ENCODE results near the gene ADI1.
"Not testable (repeated sequence)": the region's sequence is repeated elsewhere in the genome, so short reads cannot be mapped to it uniquely, and the experiment has no call there.

ADI1 gene

DNA sequence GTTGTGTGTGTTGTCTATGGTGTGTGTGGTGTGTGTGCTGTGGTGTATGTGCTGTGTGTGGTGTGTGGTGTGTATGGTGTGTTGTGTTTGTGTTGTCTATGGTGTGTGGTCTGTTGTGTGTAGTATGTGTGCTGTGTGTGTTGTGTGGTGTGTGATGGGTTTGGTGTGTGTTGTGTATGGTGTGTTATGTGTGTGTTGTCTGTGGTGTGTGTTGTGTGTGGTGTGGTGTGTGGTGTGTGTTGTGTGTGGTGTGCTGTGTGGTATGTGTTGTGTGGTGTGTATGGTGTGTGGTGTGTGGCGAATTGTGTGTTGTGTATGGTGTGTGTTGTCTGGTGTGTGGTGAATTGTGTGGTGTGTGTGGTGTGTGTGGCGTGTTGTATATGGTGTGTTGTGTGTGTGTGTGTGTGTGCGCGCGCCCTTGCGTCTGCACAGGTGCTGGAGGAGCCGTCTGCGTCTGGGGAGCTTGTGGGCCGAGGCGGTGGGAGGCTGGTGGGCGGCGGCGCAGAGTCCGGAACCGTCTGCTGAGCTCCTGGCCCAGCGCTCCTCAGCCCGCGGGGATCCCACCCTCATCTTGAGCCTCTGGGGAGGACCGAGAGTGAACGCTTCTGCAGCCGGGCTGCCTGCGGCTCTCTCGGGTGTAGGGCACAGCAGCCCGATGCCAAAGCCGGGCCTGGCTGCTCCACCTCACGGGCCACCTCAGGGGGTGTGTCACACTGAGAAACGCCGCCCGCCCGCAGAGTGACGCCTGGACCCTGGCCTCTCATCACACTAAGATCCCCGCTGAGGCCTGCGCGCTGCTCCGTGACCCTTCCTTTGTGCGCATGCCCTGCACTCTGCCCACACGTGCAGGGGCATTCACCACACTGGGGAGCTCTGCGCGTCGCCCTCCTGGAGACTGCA lies 8.8 kb upstream of the ADI1 start:
- DNase-seq: no peak

DNA sequence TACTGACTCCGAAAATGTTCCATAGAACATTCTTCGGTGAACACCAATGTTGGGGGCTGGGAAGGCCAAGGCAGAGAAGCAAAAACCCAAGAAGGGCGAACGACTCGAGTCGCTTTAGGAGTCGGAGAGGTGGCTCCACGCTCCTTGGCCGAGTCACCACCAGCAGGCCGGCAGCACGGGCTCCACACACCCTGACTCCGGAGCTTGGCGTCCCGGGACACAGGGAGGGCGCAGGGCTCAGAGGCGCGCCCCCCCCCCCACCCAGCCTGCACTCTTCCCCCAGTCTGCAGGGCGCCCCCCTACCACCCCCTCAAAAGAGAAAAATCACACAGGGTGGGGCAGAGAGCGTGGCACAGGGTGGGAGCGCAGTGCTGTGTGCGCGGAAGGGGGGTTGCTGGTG lies 7.5 kb upstream of the ADI1 start:
- no peak for DNase-seq

DNA sequence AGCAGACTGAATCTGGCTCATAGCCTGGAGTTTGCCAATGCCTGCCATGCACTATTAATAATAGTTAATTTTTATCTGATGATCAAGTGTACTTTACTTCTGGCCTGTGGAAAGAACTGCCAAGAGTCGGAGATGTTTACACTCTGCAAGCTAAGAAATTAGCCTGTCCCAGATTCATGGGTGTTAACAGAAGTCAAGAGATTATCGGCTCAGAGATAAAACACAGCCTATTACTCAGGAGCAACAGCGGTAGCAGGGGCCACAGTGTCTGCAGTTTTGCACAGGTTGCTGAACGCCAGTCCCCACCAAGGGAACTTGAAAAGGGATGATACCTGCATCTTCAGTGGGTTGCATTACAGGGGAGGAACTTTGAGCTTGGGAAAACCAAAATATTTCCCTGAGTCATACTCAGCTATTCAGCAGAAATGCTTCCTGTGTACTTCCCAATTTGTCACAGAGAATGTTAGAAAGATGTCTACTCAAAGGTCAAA lies 4.3 kb upstream of the ADI1 start:
- no peak for DNase-seq

DNA sequence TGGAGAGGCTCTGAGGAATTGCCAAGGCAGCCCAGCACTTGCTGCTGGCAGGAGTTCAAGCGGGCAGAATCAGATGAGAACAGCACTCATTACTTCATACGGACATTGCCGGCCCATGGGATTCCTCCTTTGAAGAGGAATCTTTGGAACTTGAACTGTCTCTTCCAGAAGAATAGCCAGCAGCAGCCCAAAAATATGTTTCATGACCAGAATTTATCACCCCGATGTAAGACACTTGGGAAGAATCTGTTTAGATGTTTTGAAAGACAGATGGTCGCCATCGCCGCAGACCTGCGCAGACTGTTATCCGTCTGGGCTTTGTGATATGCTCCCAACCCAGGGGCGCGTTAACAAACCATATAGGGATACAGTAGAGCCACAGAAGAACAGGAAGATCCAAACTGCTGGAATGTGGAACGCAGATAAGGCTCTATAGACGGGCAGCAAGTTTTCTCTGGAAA lies 3.7 kb upstream of the ADI1 start:
- no peak for DNase-seq

DNA sequence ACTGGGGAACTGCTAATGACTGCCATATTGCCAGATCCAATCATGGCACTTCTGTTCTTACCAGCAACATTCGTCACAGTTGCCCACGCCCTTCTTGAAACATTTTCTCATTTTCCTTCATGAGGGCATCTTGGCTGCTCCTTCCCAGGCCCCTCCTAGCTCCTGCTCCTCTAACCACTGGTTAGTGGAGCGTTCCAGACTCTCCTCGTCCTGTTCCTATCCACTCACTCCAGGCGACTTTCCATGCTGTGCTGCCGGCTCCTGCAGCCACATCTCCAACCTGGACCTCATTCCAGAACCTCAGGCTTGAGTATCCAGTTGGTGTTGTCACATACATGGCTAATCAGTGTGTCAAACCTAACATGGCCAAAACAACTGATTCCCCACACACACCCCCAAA lies 1.3 kb upstream of the ADI1 start:
- DNase-seq: no peak

DNA sequence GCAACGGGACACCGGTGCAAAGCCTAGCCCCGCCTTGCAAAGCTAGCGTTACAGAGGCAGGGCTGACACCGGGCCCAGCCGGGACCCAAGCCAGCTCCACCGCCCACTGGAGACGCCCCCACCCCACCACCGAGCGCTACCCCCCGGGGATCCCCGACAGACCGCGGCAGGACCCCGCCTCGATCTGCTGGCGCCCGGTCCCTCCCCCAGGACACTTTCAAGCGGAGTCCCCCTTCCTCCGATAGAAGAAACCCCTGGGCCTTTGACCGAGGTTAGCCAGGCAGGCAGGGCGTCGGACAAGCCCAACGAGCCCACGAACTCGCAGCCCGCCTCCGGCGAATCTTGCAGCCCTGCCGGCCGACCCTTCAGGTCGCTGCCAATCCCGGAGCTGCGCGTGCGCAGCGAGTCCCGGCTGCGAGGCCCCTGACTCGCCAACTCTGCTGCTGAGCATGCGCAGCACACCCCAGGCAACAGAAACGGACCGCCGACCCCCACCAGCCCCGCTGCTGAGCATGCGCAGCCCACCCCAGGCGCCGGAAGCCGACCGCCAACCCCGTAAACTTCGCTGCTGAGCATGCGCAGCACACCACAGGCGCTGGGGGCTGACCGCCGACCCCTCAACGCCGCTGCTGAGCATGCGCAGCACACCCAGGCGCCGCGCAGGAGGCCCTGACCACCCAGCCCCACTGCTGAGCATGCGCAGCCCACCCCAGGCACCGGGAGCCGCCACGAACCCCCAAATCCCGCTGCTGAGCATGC lies 656 bp downstream of the ADI1 start:
- DNase-seq: peak; percentile 92

DNA sequence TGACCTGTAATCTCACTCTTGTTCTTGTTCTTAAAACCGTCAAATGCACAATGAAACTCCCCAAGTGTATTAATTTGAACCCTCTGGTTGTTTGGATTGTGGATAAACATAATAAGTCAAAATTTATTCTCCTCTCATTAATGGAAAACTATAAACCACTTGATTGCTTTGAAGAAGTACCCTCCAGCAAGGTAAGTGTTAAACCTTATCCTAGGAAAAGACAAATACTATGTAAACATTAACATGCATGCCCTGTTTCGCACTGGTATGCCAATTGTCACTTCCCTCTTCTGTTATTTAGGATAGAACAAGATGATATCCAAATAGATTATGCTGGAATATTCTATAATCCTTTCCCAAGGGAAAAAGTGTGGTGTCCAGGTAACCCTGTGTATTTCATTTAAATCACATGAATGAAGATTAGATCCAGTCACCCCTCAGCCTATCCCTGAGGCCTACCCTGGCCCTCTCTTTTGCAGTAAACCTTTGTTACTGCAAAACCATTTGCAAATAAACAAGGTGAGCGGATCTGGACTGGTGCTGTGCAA lies 1.3 kb downstream of the ADI1 start:
- no peak for DNase-seq

DNA sequence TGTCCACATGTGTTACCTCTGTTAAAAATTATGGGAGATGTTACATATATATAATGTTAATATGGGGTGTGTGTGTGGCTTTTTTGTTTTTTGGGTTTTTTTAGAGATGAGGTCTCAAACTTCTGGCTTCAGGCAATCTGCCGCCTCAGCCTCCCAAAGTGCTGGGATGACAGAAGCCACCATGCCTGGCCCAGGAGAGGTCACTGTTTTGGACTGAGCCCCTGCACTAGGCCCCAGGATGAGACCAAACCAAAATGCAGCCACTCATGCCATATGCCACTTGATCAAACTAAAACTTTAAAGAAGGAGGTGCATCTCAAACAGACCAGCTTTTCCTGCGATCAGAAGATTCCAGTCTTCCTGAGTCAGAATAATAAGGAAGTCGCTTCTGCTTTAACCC lies 2.5 kb downstream of the ADI1 start:
- no peak for DNase-seq

DNA sequence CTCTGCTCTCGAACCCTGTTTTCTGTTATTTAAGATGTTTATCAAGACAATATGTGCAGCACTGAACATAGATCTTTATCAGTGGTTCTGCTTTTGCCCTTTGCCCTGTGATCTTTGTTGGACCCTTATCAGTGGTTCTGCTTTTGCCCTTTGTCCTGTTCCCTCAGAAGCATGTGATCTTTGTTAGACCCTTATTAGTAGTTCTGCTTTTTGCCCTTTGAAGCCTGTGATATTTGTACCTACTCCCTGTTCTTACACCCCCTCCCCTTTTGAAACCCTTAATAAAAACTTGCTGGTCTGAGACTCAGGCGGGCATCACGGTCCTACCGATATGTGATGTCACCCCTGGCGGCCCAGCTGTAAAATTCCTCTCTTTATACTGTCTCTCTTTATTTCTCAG lies 3.9 kb downstream of the ADI1 start:
- DNase-seq: not testable (repeated sequence)

DNA sequence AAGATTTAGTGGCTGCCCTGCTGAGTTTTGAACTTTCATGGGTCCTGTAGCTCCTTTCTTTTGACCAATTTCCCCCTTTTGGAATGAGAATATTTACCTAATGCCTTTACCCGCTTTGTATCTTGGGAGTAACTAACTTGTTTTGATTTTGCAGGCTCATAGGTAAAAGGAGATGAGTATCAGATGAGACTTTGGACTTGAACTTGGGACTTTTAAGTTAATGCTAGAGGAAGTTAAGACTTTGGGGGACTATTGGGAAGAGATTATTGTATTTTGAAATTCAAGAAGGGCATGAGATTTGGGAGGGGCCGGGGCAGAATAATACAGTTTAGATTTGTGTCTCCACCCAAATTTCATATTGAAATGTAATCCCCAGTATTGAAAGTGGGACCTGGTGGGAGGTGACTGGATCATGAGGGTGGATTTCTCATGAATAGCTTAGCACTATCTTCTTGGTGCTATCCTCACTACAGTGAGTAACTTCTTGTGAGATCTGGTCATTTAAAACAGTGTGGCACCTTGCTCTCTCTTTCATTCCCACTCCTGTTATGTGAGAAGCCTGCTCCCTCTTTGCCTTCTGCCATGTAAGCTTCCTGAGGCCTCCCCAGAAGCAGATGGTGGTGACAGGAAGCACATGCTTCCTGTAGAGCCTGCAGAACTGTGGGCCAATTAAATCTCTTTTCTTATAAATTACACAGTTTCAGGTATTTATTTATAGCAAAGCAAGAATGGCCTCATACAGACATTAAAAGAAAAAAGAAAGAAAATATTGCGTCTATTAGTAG lies 6.1 kb downstream of the ADI1 start:
- no peak for DNase-seq

DNA sequence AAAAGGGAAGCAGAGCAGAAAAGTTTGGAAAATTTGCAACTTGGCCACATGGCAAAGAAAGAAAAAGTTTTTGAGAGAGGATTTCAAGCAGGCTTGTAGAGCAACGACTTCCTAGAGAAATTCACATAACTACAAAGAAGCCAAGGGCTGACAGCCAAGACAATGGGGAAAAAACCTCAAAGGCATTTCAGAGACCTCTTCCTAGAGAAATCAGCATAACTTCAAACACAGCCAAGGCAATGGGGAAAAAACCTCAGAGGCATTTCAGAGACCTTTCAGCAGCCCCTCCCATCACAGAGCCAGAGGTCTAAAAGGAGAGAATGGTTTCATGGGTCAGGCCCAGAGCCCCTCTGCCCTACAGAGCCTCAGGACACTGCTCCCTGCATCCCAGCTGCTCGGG lies 7.2 kb downstream of the ADI1 start:
- DNase-seq: no peak

DNA sequence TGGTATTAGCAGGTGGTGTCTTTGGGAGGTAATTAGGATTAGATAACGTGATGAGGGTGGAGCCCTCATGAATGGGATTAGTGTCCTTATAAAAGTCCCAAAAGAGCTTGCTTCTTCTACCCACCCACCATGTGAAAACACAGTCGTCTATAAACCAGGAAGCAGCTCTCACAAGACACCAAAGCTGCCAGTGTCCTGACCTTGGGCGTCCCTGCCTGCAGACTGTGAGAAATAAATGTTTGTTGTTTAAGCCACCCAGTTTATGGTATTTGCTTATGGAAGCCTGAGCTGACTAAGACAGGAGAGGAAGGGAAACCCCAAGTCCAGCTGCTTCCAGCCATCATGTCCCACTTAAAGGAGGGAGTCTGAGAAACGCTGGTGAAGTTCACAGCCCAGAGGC lies 13.6 kb downstream of the ADI1 start:
- no peak for DNase-seq

DNA sequence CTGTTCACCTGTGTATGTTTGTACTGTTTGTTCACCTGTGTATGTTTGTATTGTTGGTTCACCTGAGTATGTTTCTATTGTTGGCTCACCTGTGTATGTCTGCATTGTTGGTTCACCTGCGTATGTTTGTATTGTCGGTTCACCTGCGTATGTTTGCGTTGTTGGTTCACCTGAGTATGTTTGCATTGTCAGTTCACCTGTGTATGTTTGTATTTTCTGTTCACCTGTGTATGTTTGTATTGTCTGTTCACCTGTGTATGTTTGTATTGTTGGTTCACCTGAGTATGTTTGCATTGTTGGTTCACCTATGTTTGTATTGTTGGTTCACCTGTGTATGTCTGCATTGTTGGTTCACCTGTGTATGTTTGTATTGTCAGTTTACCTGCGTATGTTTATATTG lies 14.6 kb downstream of the ADI1 start:
- no peak for DNase-seq

DNA sequence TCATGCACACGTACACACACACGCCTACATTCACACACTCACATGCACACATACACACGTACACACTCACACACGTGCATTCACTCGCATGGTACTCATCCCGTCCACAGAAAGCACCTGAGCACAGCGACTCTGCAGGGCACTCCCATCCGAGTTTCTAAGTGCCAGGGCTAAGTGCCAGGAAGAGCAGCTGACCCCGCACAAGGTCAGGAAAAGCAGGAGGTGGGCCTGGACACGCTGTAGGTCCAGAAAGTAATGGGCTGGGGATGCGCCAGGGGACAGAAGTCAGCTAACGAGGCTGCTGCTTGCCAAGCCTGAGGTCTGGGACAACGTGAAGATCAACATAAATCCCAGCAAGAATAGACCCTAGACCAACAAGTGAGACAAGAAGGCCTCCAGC lies 15.8 kb downstream of the ADI1 start:
- DNase-seq: no peak

DNA sequence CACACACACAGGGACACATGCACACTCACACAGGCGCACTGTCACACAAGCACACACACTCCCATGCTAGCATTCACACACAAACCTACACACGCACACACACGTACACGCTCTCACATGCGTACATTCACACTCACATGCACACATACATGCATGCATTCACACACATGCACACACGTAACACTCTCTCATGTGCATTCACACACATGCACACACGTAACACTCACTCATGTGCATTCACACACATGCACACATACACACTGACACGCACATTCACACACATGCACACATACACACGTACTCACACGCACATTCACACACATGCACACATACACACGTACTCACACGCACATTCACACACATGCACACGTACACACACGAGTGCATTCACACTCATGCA lies 16.3 kb downstream of the ADI1 start:
- no peak for DNase-seq

DNA sequence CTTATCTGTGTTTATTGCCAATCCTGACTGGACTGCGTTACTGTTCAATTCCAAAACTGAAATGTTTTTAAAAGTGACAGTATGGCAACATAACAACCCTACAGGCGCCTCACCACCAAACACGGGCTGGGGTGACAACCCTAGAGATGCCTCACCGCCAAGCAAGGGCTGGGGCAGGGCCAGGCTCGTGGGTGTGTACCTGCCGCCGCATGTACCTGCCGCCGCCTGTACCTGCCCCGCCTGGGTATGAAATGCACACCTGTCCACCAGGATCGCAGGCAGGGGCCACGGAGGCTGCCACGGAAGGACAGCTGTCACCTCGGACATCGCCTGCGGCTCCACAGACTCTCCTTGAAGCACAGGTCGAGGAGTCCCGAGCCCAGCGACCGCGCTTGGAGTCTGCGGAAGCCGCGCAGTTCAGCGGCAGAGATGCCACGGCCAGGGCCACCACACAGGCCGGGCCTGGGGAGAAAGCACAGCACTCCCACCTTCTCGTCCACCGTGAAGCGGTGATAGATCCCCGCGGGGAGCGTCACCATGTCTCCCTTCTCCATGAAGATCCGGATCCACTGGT lies 18.9 kb downstream of the ADI1 start:
- DNase-seq: no peak

DNA sequence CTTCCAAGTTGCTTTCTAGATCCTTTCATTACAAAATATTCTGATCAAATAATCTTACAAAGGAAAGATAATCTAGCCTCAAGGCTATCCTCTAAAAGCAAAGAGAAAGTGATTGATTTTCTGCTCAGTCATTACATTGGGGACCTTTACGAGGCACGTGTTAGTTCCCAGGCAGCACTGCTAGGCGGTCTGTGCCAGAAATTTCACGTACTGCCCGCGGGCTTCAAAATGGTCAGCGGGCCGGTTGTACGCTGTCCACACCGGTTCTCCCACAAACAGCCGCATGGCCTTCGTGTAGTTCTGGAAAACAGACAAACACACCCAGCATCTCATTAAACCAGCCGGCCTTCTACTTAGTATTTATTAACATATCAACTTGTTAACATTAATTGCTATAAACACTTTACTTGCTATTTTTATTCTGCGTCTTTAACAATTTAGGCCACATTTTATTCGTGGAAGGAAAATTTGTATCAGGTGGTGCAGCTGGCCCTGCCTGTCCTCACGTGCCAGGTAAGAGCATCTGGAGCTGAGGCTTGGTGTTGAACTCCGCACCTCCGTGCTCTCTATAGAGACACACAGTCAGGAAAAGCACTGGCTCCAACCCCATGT lies 20.4 kb downstream of the ADI1 start:
- no peak for DNase-seq

DNA sequence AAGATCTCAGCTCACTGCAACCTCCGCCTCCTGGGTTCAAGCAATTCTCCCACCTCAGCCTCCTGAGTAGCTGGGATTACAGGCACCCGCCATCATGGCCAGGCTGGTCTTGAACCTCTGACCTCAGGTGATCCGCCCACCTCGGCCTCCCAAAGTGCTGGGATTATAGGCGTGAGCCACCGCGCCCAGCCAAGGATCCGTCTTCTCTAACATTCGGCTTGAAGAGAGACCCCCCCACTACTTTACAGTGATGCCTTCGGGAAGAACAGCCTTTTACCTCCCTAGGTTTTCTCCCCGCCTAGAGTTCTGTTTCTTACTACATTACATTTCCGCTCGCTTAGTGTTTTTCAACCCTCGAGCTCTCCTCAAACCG lies 22.6 kb downstream of the ADI1 start:
- DNase-seq: not testable (repeated sequence)

DNA sequence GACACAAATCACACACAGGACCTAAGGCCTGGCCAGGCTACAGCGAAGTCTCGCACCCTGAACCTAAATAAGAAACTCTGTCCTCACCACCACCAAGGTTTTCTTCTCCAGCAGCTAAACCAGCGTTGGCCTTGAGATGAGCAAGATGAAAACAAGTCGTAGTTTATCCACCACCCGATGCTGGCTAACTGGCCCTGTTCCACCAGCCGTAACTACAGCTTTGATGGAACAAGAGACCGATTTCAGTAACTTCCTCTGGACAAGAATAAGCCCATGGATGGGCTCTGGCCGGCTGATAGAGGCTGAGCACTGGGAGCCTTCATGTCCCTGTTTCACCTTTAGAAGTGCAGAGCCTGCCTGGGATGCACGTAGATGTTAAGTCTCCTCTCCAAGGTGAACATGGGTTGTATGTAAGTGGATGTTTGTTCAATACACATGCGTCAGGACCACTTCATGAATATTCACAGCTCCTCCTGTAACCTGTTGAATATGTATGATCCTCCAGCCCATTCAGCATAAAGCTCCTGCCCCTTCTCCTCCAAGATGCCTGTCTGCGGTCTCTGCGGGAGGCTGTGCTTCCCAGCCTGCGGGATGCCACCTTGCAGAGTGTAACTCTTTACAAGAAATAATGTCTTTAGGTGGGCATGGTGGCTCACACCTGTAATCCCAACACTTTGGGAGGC lies 24.2 kb downstream of the ADI1 start:
- DNase-seq: no peak

DNA sequence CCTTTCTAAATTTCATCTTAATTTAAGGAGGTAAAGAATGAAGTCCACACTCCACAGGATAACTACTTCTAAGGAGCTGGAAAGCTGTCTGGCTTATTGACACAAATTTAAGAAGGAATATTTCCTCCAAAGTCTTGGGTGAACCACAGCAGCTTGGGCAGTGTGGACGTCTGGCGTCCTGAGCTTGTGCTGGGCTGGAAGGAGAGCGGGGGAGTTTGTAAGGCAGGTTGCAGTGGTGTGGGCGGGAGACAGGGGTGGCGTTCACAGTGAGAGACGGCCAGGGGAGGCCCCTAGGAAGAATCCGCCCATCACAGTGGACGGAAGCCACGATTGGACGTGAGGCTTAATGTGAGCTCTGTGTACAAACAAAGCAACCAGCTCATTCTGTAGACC lies 25.7 kb downstream of the ADI1 start:
- no peak for DNase-seq

DNA sequence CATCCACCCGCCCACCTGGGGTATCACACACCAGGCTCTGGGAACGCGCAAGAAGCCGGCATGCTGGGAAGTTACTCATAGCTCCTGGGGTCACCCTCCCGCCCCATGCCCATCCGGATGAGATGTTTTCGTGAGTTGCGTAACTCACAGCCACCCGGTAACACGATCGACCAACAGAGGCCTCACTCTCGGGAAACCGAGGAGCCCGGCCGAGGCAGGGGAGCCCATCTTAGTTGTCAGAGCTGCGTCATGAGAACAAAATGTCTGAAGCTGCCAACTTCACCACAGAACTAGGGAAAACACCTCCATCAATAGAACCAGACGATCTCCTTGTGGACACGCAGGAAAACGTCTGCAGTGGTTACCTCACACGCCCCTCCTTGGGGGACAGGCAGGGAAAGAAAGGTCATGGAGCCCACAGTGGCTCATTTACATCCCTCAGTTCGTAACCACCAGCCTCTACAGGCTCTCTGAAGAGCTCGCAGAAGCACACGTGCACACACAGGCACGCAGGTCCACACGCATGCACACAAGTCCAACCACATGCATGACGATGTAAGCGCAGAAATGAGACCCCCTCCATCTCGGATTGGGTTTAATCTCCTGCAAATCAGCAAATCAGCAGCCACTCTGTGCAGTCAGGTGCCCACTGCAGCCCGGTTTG lies 26.2 kb downstream of the ADI1 start:
- no peak for DNase-seq

Measured in NCI-H187 treated with DMSO at 0.1 percent for 48 hours (cell line).